ENCODE results near the gene NHERF2.

GRCh38 chr16:2062801-2063200 lies 36.1 kb downstream of the NHERF2 start:
- TF ChIP-seq CTCF (conservative IDR thresholded peaks at IDR 0.05; ENCODE audit: low read depth in 2 of 2) (no peak), REST (IDR thresholded peaks at IDR 0.05; ENCODE audit: unreplicated experiment) (no peak), JUNB (IDR thresholded peaks at IDR 0.05; ENCODE audit: unreplicated experiment) (no peak)
